Prostate gland (tissue), 2 donors: Measurements from ENCODE around the gene ZNF511.

ENCODE experiments used
- CTCF ChIP-seq, 4 experiments: fragments of 200-600 bp in 2 of 4; fragments of 450-650 bp in 2 of 4; sonication (generic) in 2 of 4; IDR thresholded peaks; 1 replicate in 3 of 4; 2 replicates in 1 of 4; pipeline ENCODE4 v1.5.1; 2016 to 2019; ENCODE audit warnings: antibody characterized with exemption in 4 of 4, mild to moderate bottlenecking in 2 of 4, moderate library complexity in 2 of 4
- POLR2A ChIP-seq: fragments of 450-650 bp; IDR thresholded peaks from one replicate; pipeline ENCODE4 v1.6.1; 2016; ENCODE audit warnings: antibody characterized with exemption, mild to moderate bottlenecking
- POLR2AphosphoS5 ChIP-seq: sonication (generic); formaldehyde crosslinking; IDR thresholded peaks from one replicate; pipeline ENCODE4 v1.6.1; 2017; ENCODE audit warnings: antibody characterized with exemption

GRCh38 chr10:133299224-133299623 lies 9.5 kb upstream of the ZNF511 start:
- TF ChIP-seq POLR2A (no peak), CTCF (IDR thresholded peaks at IDR 0.05) (no peak), POLR2AphosphoS5 (no peak)
